ENCODE results near the gene TRMT6. TPM values are rescaled to one million over a fixed set of nuclear protein-coding genes. Genes with fewer than 3 reads are reported as not detected.

Gene TRMT6
- total RNA-seq, 1 experiment from 2014 or later = 13.2 TPM

- no TSS peak for BruUV-seq (replicated peaks)
- RAD21 ChIA-PET (ENCODE audit: low non-redundant PET in 1 of 2, low total read pairs in 2 of 2, uncharacterized antibody in 2 of 2, unreplicated experiment in 2 of 2) = no interaction called here
- peaks cover 13 to 35% of the 10 kb centered on the region in 2 experiments; a peak in 3 of 4 replicates for H3K36me3 ChIP-seq (ENCODE audit: control insufficient read depth in 1 of 2, insufficient read depth in 2 of 2, low read length in 2 of 2)
- peaks cover 4% of the 10 kb centered on the region; the same call in 1 of the 2 replicates for H4K20me1 ChIP-seq (ENCODE audit: insufficient read depth)
- H3K4me3 ChIP-seq (replicated peaks in 1 of 2; ENCODE audit: low read depth in 1 of 2, low read length in 2 of 2) = no peak overlapping the region
- TF ChIP-seq SIN3A (IDR thresholded peaks at IDR 0.05; ENCODE audit: low read depth) = no peak
- no peak for TF ChIP-seq SRF (IDR thresholded peaks at IDR 0.05; ENCODE audit: low read depth)
- no peak for TF ChIP-seq SP1 (IDR thresholded peaks at IDR 0.05; ENCODE audit: low read depth)
- TF ChIP-seq EZH2 (IDR thresholded peaks at IDR 0.05) = no peak
- no peak for TF ChIP-seq ZBTB33 (IDR thresholded peaks at IDR 0.05; ENCODE audit: extremely low read depth, insufficient replicate concordance, low read length)
- TF ChIP-seq REST (IDR thresholded peaks at IDR 0.05; ENCODE audit: low read depth) = no peak
- H3K9me2 ChIP-seq (ENCODE audit: insufficient read depth) = no peaks in the 10 kb centered on the region
- no peak overlapping the region for H3K9ac ChIP-seq (ENCODE audit: low read length)
- intact Hi-C loops (cut with micrococcal nuclease) = no loop called here
- no peak for ATAC-seq
- no peaks in the 10 kb centered on the region for H3K4me1 ChIP-seq (ENCODE audit: control insufficient read depth in 1 of 2, insufficient read depth in 2 of 2, low read length in 2 of 2)
- no peaks in the 10 kb centered on the region for H3K27me3 ChIP-seq (ENCODE audit: insufficient read depth, low read length)
- H3K4me2 ChIP-seq (ENCODE audit: low read length) = no peak overlapping the region
- H3K9me3 ChIP-seq (ENCODE audit: control insufficient read depth in 1 of 2, insufficient read depth in 1 of 2, low read depth in 1 of 2, low read length in 2 of 2) = no peaks in the 10 kb centered on the region
- no peak for DNase-seq (ENCODE audit: low read depth, low spot score)
- CTCF ChIA-PET = no interaction called here
- no peak overlapping the region for H3K27ac ChIP-seq (ENCODE audit: low read depth, low read length)
- POLR2A ChIA-PET = no interaction called here
- peaks cover 5% of the 10 kb centered on the region; the same call in 1 of the 2 replicates for H3K79me2 ChIP-seq (ENCODE audit: insufficient read depth, low read length)
- H2AFZ ChIP-seq (ENCODE audit: low read depth, low read length, poor library complexity, severe bottlenecking) = no peak overlapping the region
Observed at GRCh38 chr20:5975778-5976177, 25.4 kb upstream of the TRMT6 start.

All from HCT116 (cell line).